GM23248 (cell line): ENCODE measurements around the gene PAPLN. TPM values are rescaled to one million over a fixed set of nuclear protein-coding genes. Genes with fewer than 3 reads are reported as not detected.

Experiments used
- DNase-seq: peaks from one replicate; pipeline ENCODE4 v3.0.0-alpha.2; 2015
- H2AFZ ChIP-seq: fragments of 200-600 bp; sonication (generic); 2 replicates; pipeline ENCODE4 v1.6.1; 2016; ENCODE audit warnings: antibody characterized with exemption
- H3F3A ChIP-seq: fragments of 200-600 bp; sonication (generic); 2 replicates; pipeline ENCODE4 v1.6.1; 2016; ENCODE audit warnings: mild to moderate bottlenecking, antibody characterized with exemption, mixed run types; ENCODE audit not compliant: insufficient read depth
- H3K27ac ChIP-seq: fragments of 200-600 bp; sonication (generic); 2 replicates; pipeline ENCODE4 v1.5.1; 2016; ENCODE audit warnings: mild to moderate bottlenecking
- H3K27me3 ChIP-seq: fragments of 200-600 bp; sonication (generic); replicated peaks from 2 replicates; pipeline ENCODE4 v1.6.1; 2016; ENCODE audit warnings: mild to moderate bottlenecking; ENCODE audit not compliant: insufficient read depth
- H3K36me3 ChIP-seq: fragments of 200-600 bp; sonication (generic); 2 replicates; pipeline ENCODE4 v1.6.1; 2016; ENCODE audit warnings: low read depth, mild to moderate bottlenecking
- H3K4me1 ChIP-seq: fragments of 200-600 bp; sonication (generic); 2 replicates; pipeline ENCODE4 v1.6.1; 2016; ENCODE audit warnings: mild to moderate bottlenecking; ENCODE audit not compliant: insufficient read depth
- H3K4me2 ChIP-seq: fragments of 200-600 bp; sonication (generic); one replicate; pipeline ENCODE4 v1.6.1; 2016; ENCODE audit warnings: mild to moderate bottlenecking; ENCODE audit not compliant: unreplicated experiment
- H3K4me3 ChIP-seq: fragments of 200-600 bp; sonication (generic); 2 replicates; pipeline ENCODE4 v1.5.1; 2016; ENCODE audit warnings: mild to moderate bottlenecking
- H3K79me2 ChIP-seq: fragments of 200-600 bp; sonication (generic); 2 replicates; pipeline ENCODE4 v1.6.1; 2016; ENCODE audit warnings: mild to moderate bottlenecking; ENCODE audit not compliant: insufficient read depth
- H3K9ac ChIP-seq: fragments of 200-600 bp; sonication (generic); 2 replicates; pipeline ENCODE4 v1.6.1; 2016; ENCODE audit warnings: mild to moderate bottlenecking
- H3K9me2 ChIP-seq: fragments of 200-600 bp; sonication (generic); 2 replicates; pipeline ENCODE4 v1.6.1; 2016; ENCODE audit warnings: mixed run types, mild to moderate bottlenecking, moderate library complexity; ENCODE audit not compliant: insufficient read depth
- H3K9me3 ChIP-seq: fragments of 200-600 bp; sonication (generic); one replicate; pipeline ENCODE4 v1.6.1; 2017; ENCODE audit warnings: low read depth
- H4K20me1 ChIP-seq: fragments of 200-600 bp; sonication (generic); 2 replicates; pipeline ENCODE4 v1.6.0; 2016; ENCODE audit not compliant: insufficient read depth
- EZH2 ChIP-seq: fragments of 200-600 bp; sonication (generic); IDR thresholded peaks from 2 replicates; pipeline ENCODE4 v1.6.1; 2018; ENCODE audit warnings: antibody characterized with exemption, mild to moderate bottlenecking; ENCODE audit not compliant: insufficient read depth, poor library complexity, severe bottlenecking
- EZH2phosphoT487 ChIP-seq: fragments of 200-600 bp; sonication (generic); IDR thresholded peaks from 2 replicates; pipeline ENCODE4 v1.6.1; 2018; ENCODE audit warnings: antibody characterized with exemption, moderate library complexity, mild to moderate bottlenecking, low read depth; ENCODE audit not compliant: insufficient read depth
- WGBS, 2 experiments: methylation state at CpG; one replicate each; pipeline ENCODE4 v1.1.6; 2015 to 2017; ENCODE audit warnings: low lambda C conversion rate in 2 of 2, low coverage in 1 of 2; ENCODE audit errors: missing lambda C conversion rate in 2 of 2; 5-methylcytosine and 5-hydroxymethylcytosine counted together
- in situ Hi-C: fragments of 300-500 bp; cut with MboI; formaldehyde crosslinking; loops from 2 replicates; pipeline ENCODE4 v1.15.0; 2020
- polyA plus RNA-seq: library from polyadenylated mRNA; unstranded; fragments of >200 nt; fragmentation: Nextera tagmentation; extraction: Ambion mirVana; gene quantifications from 2 replicates; pipeline ENCODE4 v1.2.1, GENCODE V29; 2016
- total RNA-seq: library from RNA; depleted of rRNA; stranded (reverse); fragments of >200 nt; shearing (Covaris generic); gene quantifications from 2 replicates; pipeline ENCODE4 v1.2.3, GENCODE V29; 2014

Gene PAPLN
- total and polyA plus RNA-seq, 2 experiments from 2014 or later: 0.22 to 0.98 TPM

DNA sequence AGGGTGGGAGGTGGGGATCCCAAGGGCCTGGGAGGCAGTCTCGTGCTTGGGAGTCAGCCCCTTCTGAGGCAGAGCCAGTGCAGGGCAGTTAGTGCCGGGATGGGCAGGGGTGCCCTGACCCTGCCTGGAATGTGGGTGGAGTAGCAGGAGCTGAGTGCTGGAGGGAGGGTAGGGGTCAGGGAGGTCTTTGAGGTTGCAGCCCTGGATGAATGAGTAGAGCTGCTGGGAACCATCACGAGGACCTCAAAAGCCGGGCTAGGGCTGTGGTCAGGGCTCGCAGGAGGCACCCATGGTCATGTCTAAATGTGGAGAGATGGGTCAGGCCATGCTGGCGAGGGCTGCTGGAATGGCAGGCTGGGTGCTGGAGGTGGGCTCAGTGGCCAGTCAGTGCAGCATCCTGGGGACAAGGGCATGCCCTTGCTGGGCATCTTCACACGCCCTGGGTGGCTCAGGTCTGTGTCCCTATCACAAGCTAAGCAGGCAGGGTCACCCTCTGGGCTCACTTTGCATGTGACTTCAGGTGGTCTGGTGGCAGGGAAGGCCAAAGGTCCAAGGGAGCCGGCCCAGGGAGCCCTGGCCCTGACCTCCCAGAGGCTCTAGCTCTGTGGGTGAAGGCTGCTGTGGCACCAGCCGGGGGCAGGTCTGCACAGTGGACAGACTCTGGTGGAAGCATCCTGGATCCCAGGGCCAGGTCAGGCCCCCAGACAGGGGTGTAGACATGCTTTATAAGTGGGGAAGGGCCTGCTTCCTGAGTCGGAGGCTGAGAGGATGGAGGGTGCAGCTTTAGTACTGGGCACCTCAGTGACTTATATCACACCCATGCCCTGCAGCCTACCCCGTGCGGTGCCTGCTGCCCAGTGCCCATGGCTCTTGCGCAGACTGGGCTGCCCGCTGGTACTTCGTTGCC, 24.5 kb downstream of the PAPLN start:
- H3K9ac ChIP-seq: no peak overlapping the region
- no peak overlapping the region for H3K27ac ChIP-seq
- no peaks in the 10 kb centered on the region for H3K9me2 ChIP-seq
- no peaks in the 10 kb centered on the region for H3K4me1 ChIP-seq
- no peaks in the 10 kb centered on the region for H3K79me2 ChIP-seq
- H3K9me3 ChIP-seq: no peaks in the 10 kb centered on the region
- no peaks in the 10 kb centered on the region for H3K36me3 ChIP-seq
- no peak for DNase-seq
- no peaks in the 10 kb centered on the region for H3K27me3 ChIP-seq
- H2AFZ ChIP-seq: no peak overlapping the region
- no peaks in the 10 kb centered on the region for H4K20me1 ChIP-seq
- in situ Hi-C loops: no loop called here
- 83 to 85% methylated on average over 14 to 15 of the region's 15 CpGs for WGBS, 2 experiments
- H3K4me2 ChIP-seq: no peak overlapping the region
- H3K4me3 ChIP-seq: no peak overlapping the region
- 0 out of 2 replicates have a peak, but pooled peaks cover 6% of the 10 kb centered on the region for H3F3A ChIP-seq
- TF ChIP-seq EZH2phosphoT487 (no peak), EZH2 (no peak)

DNA sequence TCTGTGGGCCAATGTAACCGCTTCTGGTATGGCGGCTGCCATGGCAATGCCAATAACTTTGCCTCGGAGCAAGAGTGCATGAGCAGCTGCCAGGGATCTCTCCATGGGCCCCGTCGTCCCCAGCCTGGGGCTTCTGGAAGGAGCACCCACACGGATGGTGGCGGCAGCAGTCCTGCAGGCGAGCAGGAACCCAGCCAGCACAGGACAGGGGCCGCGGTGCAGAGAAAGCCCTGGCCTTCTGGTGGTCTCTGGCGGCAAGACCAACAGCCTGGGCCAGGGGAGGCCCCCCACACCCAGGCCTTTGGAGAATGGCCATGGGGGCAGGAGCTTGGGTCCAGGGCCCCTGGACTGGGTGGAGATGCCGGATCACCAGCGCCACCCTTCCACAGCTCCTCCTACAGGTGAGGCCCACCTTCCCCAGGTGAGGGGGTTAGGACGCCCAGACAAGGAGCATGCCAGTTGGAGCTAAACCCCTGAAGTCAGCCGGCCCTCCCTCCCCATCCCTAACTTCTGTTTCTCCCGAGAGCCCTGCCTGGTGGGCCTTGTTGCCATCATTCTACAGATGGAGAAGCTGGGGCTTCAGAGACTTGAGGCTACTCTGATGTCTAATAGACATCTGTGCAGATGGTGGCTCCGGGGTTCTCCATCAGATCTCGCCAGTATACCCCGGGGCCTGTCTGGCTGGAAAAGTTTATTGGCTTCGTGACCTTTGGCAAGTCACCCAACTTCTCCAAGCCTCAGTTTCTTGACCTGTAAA, 25.3 kb downstream of the PAPLN start:
- TF ChIP-seq EZH2phosphoT487 (no peak), EZH2 (no peak)
- DNase-seq: no peak

DNA sequence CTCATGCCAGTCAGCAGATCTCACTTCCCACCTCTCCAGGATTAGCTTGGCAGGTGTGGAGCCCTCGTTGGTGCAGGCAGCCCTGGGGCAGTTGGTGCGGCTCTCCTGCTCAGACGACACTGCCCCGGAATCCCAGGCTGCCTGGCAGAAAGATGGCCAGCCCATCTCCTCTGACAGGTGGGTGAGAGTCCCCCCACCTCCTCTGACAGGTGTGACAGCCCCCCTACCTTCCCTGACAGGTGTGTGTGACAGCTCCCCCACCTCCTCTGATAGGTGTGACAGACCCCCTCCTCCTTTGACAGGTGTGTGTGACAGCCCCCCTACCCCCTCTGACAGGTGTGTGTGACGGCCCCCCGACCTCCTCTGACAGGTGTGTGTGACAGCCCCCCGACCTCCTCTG, 26.3 kb downstream of the PAPLN start:
- H3K9ac ChIP-seq: no peak overlapping the region
- no peaks in the 10 kb centered on the region for H4K20me1 ChIP-seq
- H3K4me3 ChIP-seq: no peak overlapping the region
- no peak overlapping the region for H3K27ac ChIP-seq
- in situ Hi-C loops: no loop called here
- DNase-seq: no peak
- H3K36me3 ChIP-seq: no peaks in the 10 kb centered on the region
- no peaks in the 10 kb centered on the region for H3K9me3 ChIP-seq
- no peaks in the 10 kb centered on the region for H3K4me1 ChIP-seq
- no peak overlapping the region for H2AFZ ChIP-seq
- TF ChIP-seq EZH2 (no peak), EZH2phosphoT487 (no peak)
- no peak overlapping the region for H3K4me2 ChIP-seq
- H3F3A ChIP-seq: 0 out of 2 replicates have a peak, but pooled peaks cover 11% of the 10 kb centered on the region
- no peaks in the 10 kb centered on the region for H3K9me2 ChIP-seq
- WGBS, 2 experiments: 86 to 90% methylated on average over 4 to 7 of the region's 7 CpGs
- no peaks in the 10 kb centered on the region for H3K79me2 ChIP-seq
- no peaks in the 10 kb centered on the region for H3K27me3 ChIP-seq

More for the DNA sequence above, 25.3 kb downstream of the PAPLN start:
- 0 out of 2 replicates have a peak, but pooled peaks cover 6% of the 10 kb centered on the region for H3F3A ChIP-seq
- no peaks in the 10 kb centered on the region for H3K79me2 ChIP-seq
- H3K4me3 ChIP-seq: no peak overlapping the region
- H3K27me3 ChIP-seq: no peaks in the 10 kb centered on the region
- H3K9me3 ChIP-seq: no peaks in the 10 kb centered on the region
- H2AFZ ChIP-seq: no peak overlapping the region
- WGBS, 2 experiments: 78 to 81% methylated on average over 18 to 19 of the region's 20 CpGs
- H3K4me2 ChIP-seq: no peak overlapping the region
- H3K27ac ChIP-seq: no peak overlapping the region
- no peaks in the 10 kb centered on the region for H3K36me3 ChIP-seq
- H4K20me1 ChIP-seq: no peaks in the 10 kb centered on the region
- no peaks in the 10 kb centered on the region for H3K4me1 ChIP-seq
- H3K9me2 ChIP-seq: no peaks in the 10 kb centered on the region
- in situ Hi-C loops: no loop called here
- H3K9ac ChIP-seq: no peak overlapping the region

DNA sequence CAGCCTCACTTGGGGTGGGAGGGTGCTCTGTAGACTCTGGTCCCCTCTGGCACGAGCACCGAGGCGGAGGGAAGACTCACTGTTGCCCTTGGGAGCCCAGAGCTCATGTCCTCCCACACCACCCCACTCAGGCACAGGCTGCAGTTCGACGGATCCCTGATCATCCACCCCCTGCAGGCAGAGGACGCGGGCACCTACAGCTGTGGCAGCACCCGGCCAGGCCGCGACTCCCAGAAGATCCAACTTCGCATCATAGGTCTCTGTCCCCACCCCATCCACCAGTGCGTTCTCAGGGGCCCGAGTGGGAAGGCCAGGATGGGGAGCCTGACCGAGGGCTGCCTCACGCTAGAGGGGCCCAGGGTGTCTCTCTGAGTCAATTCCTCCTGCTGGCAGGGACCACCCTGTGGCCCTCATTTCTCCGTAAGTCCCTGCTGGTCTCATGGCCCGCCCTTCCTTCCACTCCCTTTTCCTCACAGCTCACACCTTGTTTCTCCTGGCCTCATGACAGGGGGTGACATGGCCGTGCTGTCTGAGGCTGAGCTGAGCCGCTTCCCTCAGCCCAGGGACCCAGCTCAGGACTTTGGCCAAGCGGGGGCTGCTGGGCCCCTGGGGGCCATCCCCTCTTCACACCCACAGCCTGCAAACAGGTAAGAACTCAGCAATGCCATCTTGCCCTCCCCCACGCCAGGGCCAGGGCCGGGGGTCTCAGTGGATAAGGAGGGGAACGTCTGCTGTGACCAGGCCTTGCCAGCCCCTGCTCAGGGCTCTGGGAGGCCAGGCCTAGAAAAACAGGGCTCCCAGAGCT, 27.0 kb downstream of the PAPLN start:
- no peak overlapping the region for H3K9ac ChIP-seq
- no peak overlapping the region for H3K4me2 ChIP-seq
- H3K27ac ChIP-seq: no peak overlapping the region
- H3K9me3 ChIP-seq: no peaks in the 10 kb centered on the region
- no peaks in the 10 kb centered on the region for H3K9me2 ChIP-seq
- peaks cover 17% of the 10 kb centered on the region for H3F3A ChIP-seq
- no peak for TF ChIP-seq EZH2
- TF ChIP-seq EZH2phosphoT487: no peak
- H4K20me1 ChIP-seq: no peaks in the 10 kb centered on the region
- H2AFZ ChIP-seq: no peak overlapping the region
- in situ Hi-C loops: no loop called here
- no peak overlapping the region for H3K4me3 ChIP-seq
- WGBS, 2 experiments: 87% methylated on average over 21 to 23 of the region's 23 CpGs
- H3K4me1 ChIP-seq: no peaks in the 10 kb centered on the region
- no peaks in the 10 kb centered on the region for H3K27me3 ChIP-seq
- no peaks in the 10 kb centered on the region for H3K36me3 ChIP-seq
- H3K79me2 ChIP-seq: no peaks in the 10 kb centered on the region
- DNase-seq: no peak
